GM18517 (cell line): ENCODE results near the gene ATP5PD.
A peak's percentile ranks its signal among the peaks of the same experiment; 100 is the strongest.
"Not testable (repeated sequence)": the region's sequence is repeated elsewhere in the genome, so short reads cannot be mapped to it uniquely, and the experiment has no call there.

ENCODE experiments used
- ATAC-seq: cut with Tn5 transposase; IDR thresholded peaks from one replicate; pipeline ENCODE4 v1.9.1; 2021; ENCODE audit warnings: mild to moderate bottlenecking, moderate library complexity; ENCODE audit not compliant: unreplicated experiment

ATP5PD gene

GRCh38 chr17:75077496-75078283 is 30.9 kb upstream of the ATP5PD start:
- peak; percentile 43 for ATAC-seq

- no peak for ATAC-seq
Observed at GRCh38 chr17:75077072-75077495, 30.3 kb upstream of the ATP5PD start.

- no peak for ATAC-seq
Observed at GRCh38 chr17:75075597-75076336, 29.0 kb upstream of the ATP5PD start.

GRCh38 chr17:75074532-75074931 is 27.8 kb upstream of the ATP5PD start:
- ATAC-seq = no peak

GRCh38 chr17:75073618-75074047 is 26.9 kb upstream of the ATP5PD start:
- no peak for ATAC-seq

- not testable (repeated sequence) for ATAC-seq
Observed at GRCh38 chr17:75072909-75073308, 26.1 kb upstream of the ATP5PD start.

GRCh38 chr17:75071478-75072271 is 24.9 kb upstream of the ATP5PD start:
- ATAC-seq = not testable (repeated sequence)

- no peak for ATAC-seq
Observed at GRCh38 chr17:75069783-75070182, 23.0 kb upstream of the ATP5PD start.

- no peak for ATAC-seq
Observed at GRCh38 chr17:75068750-75069149, 22.0 kb upstream of the ATP5PD start.

- no peak for ATAC-seq
Observed at GRCh38 chr17:75067856-75068255, 21.1 kb upstream of the ATP5PD start.

- ATAC-seq = no peak
Observed at GRCh38 chr17:75065562-75066151, 18.9 kb upstream of the ATP5PD start.

- ATAC-seq = no peak
Observed at GRCh38 chr17:75064867-75065561, 18.2 kb upstream of the ATP5PD start.

- no peak for ATAC-seq
Observed at GRCh38 chr17:75064460-75064859, 17.7 kb upstream of the ATP5PD start.

- no peak for ATAC-seq
Observed at GRCh38 chr17:75064040-75064439, 17.3 kb upstream of the ATP5PD start.

GRCh38 chr17:75063626-75064025 is 16.9 kb upstream of the ATP5PD start:
- no peak for ATAC-seq

- no peak for ATAC-seq
Observed at GRCh38 chr17:75063201-75063600, 16.4 kb upstream of the ATP5PD start.

GRCh38 chr17:75061618-75062017 is 14.8 kb upstream of the ATP5PD start:
- no peak for ATAC-seq

GRCh38 chr17:75061055-75061438 is 14.3 kb upstream of the ATP5PD start:
- no peak for ATAC-seq

GRCh38 chr17:75060434-75061054 is 13.8 kb upstream of the ATP5PD start:
- ATAC-seq = no peak
